Parietal lobe (tissue), 2 donors: Measurements from ENCODE around the gene DNAJC27. TPM values are rescaled to one million over a fixed set of nuclear protein-coding genes. Genes with fewer than 3 reads are reported as not detected.

Experiments used
- small RNA-seq: library from RNA; depleted of rRNA; stranded (forward); fragments of <200 nt; gene quantifications from one replicate; pipeline ENCODE3, GENCODE V24; 2014; ENCODE audit warnings: low replicate concordance
- total RNA-seq: library from RNA; depleted of rRNA; stranded (reverse); fragments of >200 nt; gene quantifications from one replicate; pipeline ENCODE4 v1.2.3, GENCODE V29; 2014

DNAJC27 gene
- total RNA-seq, result 18.5 TPM

GRCh38 chr2:24971536-24972314 is at the start of gene DNAJC27:
Gene DNAJC27, minus strand, starts transcription at chr2:24971955. Its CDS starts 51 bp downstream, at chr2:24971904.

GRCh38 chr2:24920098-24920808 is 51.5 kb downstream of the DNAJC27 start, which contains the start of gene ADCY3:
Gene ADCY3, minus strand, starts transcription at chr2:24920237. Its CDS starts 1,250 bp downstream, at chr2:24918987.

Small RNAs within 50 kb of the gene (small RNA-seq; reads per million reads assigned to genes)
- not detected for gene AC013267.1
- not detected for gene RF00016
- gene RF00019, result not detected

Other genes starting within 250 kb of the DNAJC27 start
- gene PTRHD1, start 178.6 kb downstream of the DNAJC27 start, total RNA-seq, result 27.5 TPM
- gene CENPO, start 178.5 kb downstream of the DNAJC27 start, total RNA-seq, result 16.6 TPM
- gene ADCY3, start 51.7 kb downstream of the DNAJC27 start, total RNA-seq, result 35.4 TPM
- gene EFR3B, start 70.1 kb upstream of the DNAJC27 start, total RNA-seq, result 69.5 TPM
- gene POMC, start 196.6 kb upstream of the DNAJC27 start, total RNA-seq, result 2.8 TPM